K562 (cell line): ENCODE data around the gene PTRH2. TPM values are rescaled to one million over a fixed set of nuclear protein-coding genes. Genes with fewer than 3 reads are reported as not detected.

ENCODE experiments used
- ERF ChIP-seq: fragments of 450-650 bp; formaldehyde crosslinking; IDR thresholded peaks from 2 replicates; pipeline ENCODE4 v1.4.0; 2020; ENCODE audit warnings: mild to moderate bottlenecking, mixed read lengths
- HNRNPL ChIP-seq: fragments of 200-400 bp; formaldehyde crosslinking; IDR thresholded peaks from 2 replicates; pipeline ENCODE4 v1.6.1; 2017; ENCODE audit warnings: low read depth, mild to moderate bottlenecking, low read length
- HOXB6 ChIP-seq: fragments of 250-450 bp; sonication (Bioruptor Pico); IDR thresholded peaks from 2 replicates; pipeline ENCODE4 v1.5.1; 2022; ENCODE audit warnings: mild to moderate bottlenecking, borderline replicate concordance
- KLF13 ChIP-seq: fragments of 450-650 bp; IDR thresholded peaks from 2 replicates; pipeline ENCODE4 v1.6.1; 2016; ENCODE audit warnings: missing genetic modification characterization, low read depth, mild to moderate bottlenecking, missing compliant biosample characterization, moderate library complexity, borderline replicate concordance
- MAFG ChIP-seq: fragments of 450-650 bp; conservative IDR thresholded peaks from 2 replicates; pipeline ENCODE4 v1.6.1; 2016; ENCODE audit warnings: missing genetic modification characterization, missing compliant biosample characterization
- MEIS2 ChIP-seq: fragments of 450-650 bp; IDR thresholded peaks from 2 replicates; pipeline ENCODE4 v1.6.1; 2014; ENCODE audit warnings: mild to moderate bottlenecking; ENCODE audit not compliant: partially characterized antibody
- NFRKB ChIP-seq: fragments of 450-650 bp; IDR thresholded peaks from 2 replicates; pipeline ENCODE4 v1.6.1; 2016; ENCODE audit warnings: low read depth
- NR3C1 ChIP-seq: sonication (generic); formaldehyde crosslinking; IDR thresholded peaks from 2 replicates; pipeline ENCODE4 v1.8.1; 2022; ENCODE audit warnings: missing genetic modification reagents
- PHF20 ChIP-seq: fragments of 450-650 bp; IDR thresholded peaks from 2 replicates; pipeline ENCODE4 v1.6.1; 2018; ENCODE audit not compliant: partially characterized antibody
- SAP30 ChIP-seq: fragments of 200-600 bp; sonication (generic); IDR thresholded peaks from 2 replicates; pipeline ENCODE4 v1.6.1; 2012; ENCODE audit warnings: borderline replicate concordance, low read depth, mild to moderate bottlenecking, moderate library complexity, low read length, control low read depth, inconsistent platforms; ENCODE audit not compliant: insufficient read depth, poor library complexity, severe bottlenecking
- ZBTB43 ChIP-seq: sonication (generic); formaldehyde crosslinking; IDR thresholded peaks from 2 replicates; pipeline ENCODE4 v1.8.0; 2023; ENCODE audit warnings: mild to moderate bottlenecking, missing genetic modification reagents
- ZBTB49 ChIP-seq: sonication (generic); formaldehyde crosslinking; IDR thresholded peaks from 2 replicates; pipeline ENCODE4 v1.8.0; 2022; ENCODE audit warnings: missing genetic modification reagents, mild to moderate bottlenecking, borderline replicate concordance
- ZNF12 ChIP-seq: sonication (generic); formaldehyde crosslinking; IDR thresholded peaks from 2 replicates; pipeline ENCODE4 v1.4.0; 2020; ENCODE audit warnings: mild to moderate bottlenecking, missing genetic modification reagents
- ZNF407 ChIP-seq: fragments of 450-650 bp; IDR thresholded peaks from 2 replicates; pipeline ENCODE4 v1.6.1; 2016; ENCODE audit warnings: low read depth
- ZNF717 ChIP-seq: fragments of 250-450 bp; sonication (Bioruptor Pico); IDR thresholded peaks from 2 replicates; pipeline ENCODE4 v1.5.0; 2021
- ZNF79 ChIP-seq: fragments of 250-450 bp; sonication (Bioruptor Pico); IDR thresholded peaks from 2 replicates; pipeline ENCODE4 v1.4.0; 2020; ENCODE audit warnings: low read depth, mild to moderate bottlenecking, moderate library complexity
- polyA plus RNA-seq, 8 experiments: library from polyadenylated mRNA; depleted of rRNA in 4 of 8; stranded (reverse) in 5 of 8; unstranded in 3 of 8; fragments of >200 nt; fragmentation: Nextera tagmentation in 2 of 8; fragmentation: Illumina TruSeq in 1 of 8; extraction: Ambion mirVana in 2 of 8; extraction: Trizol in 1 of 8; gene quantifications; 2 replicates each; pipeline versions ENCODE4 v1.2.1 to v1.2.3, GENCODE V29; 2011 to 2014; ENCODE audit warnings: inconsistent platforms in 1 of 8, missing spikeins in 1 of 8
- total RNA-seq, 7 experiments: library from RNA; depleted of rRNA in 6 of 7; stranded (reverse); fragments of >200 nt in 6 of 7; fragmentation: Illumina TruSeq in 2 of 7; extraction: Trizol in 2 of 7; gene quantifications; 2 replicates each; pipeline versions ENCODE4 v1.2.1 to v1.2.3, GENCODE V29; 2011 to 2021; ENCODE audit warnings: low replicate concordance in 1 of 7

The PTRH2 gene
- total and polyA plus RNA-seq, 9 of the 15 experiments (the other 6 are each of a cell fraction or from before 2014, with no cell fraction given), result 53.1 to 210 (median 126) TPM

GRCh38 chr17:59684967-59685366, 22.3 kb downstream of the PTRH2 start (continued):
- TF ChIP-seq ERF (CRISPR knock-in tag) (no peak), NFRKB (no peak), ZNF12 (CRISPR knock-in tag) (no peak), PHF20 (no peak), MAFG (peak; percentile 83), HOXB6 (CRISPR knock-in tag) (no peak), NR3C1 (CRISPR knock-in tag) (no peak), ZBTB49 (CRISPR knock-in tag) (no peak), ZNF79 (CRISPR knock-in tag) (no peak), HNRNPL (no peak), MEIS2 (peak; percentile 94), ZBTB43 (CRISPR knock-in tag) (no peak), SAP30 (no peak), ZNF407 (no peak), ZNF717 (CRISPR knock-in tag) (no peak), KLF13 (tag) (no peak)
